GM12865 (cell line): ENCODE data around the gene ADGRG6.

Experiments used
- DNase-seq: peaks from one replicate; pipeline ENCODE4 v3.0.0; 2010; ENCODE audit warnings: low read depth
- H3K4me3 ChIP-seq: 2 replicates; pipeline ENCODE4 v1.5.1; 2011; ENCODE audit warnings: mild to moderate bottlenecking, low read depth, low read length, control low read depth
- CTCF ChIP-seq: IDR thresholded peaks from 2 replicates; pipeline ENCODE4 v1.5.1; 2011; ENCODE audit warnings: low read length, control low read depth, low read depth, inconsistent platforms; ENCODE audit not compliant: insufficient read depth; ENCODE audit errors: missing control alignments

ADGRG6 gene

GRCh38 chr6:142369266-142369665, 67.5 kb downstream of the ADGRG6 start:
- H3K4me3 ChIP-seq: no peak overlapping the region
- no peak for TF ChIP-seq CTCF
- DNase-seq: no peak

- DNase-seq: no peak
- no peak for TF ChIP-seq CTCF
- no peak overlapping the region for H3K4me3 ChIP-seq
Measured at GRCh38 chr6:142372348-142372747, 70.5 kb downstream of the ADGRG6 start.

DNA sequence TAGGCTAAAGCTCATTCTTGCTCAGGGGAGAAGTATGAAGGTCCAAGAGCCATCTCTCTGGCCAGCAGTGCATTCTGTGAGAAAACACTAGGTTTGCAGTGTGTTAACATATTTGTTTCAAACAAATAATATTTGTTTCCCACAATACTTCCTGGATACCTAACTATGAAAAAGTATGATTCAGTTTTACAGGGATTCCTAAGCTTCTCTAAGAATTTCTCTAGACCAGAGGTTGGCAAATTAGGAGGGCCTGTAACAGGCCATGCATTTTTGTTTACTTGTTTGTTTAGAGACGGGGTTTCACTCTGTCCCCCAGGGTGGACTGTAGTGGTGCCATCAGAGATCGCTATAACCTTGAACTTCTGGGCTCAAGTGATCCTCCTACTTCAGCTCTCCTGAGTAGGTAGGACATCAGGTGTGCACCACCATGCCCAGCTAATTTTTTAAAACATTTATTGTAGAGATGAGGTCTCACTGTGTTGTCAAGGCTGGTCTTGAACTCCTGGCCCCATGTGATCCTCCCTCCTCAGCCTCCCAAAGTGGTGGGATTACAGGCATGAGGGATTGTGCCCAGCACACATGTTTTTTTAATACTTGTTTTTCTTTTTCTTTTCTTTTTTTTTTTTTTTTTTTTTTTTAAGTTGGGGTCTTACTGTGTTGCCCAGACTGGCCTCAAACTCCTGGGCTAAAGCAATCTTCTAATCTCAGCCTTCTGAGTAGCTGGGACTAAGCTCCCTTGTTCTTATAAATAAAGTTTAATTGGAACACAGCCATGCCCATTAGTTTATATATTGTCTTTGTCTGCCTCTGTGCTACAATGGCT, 71.7 kb downstream of the ADGRG6 start:
- no peak overlapping the region for H3K4me3 ChIP-seq
- TF ChIP-seq CTCF: no peak
- DNase-seq: no peak

- no peak for DNase-seq
- no peak overlapping the region for H3K4me3 ChIP-seq
- no peak for TF ChIP-seq CTCF
Measured at GRCh38 chr6:142374091-142374770, 72.4 kb downstream of the ADGRG6 start.

GRCh38 chr6:142374965-142375733, 73.3 kb downstream of the ADGRG6 start:
- H3K4me3 ChIP-seq: no peak overlapping the region
- no peak for DNase-seq
- no peak for TF ChIP-seq CTCF

DNA sequence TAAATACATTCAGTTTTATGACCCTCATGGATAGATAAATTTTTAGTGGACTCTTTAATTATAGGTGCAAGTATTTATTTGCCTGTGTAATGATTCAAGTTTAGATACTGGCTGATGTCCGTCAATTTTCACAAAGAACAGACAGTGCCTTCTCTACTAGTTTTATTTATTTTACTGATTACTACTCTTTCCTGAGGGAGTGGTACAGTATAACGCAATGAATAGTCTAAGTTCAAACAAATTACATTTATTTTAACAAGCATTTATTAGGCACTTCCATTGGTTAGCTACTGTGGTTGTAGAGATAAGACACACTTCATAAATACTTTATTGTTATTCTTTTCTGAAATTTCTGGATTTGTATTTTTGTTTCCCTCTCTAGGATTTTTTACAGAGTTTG, 74.3 kb downstream of the ADGRG6 start:
- H3K4me3 ChIP-seq: no peak overlapping the region
- TF ChIP-seq CTCF: no peak
- no peak for DNase-seq
